GM21526 (cell line): ENCODE measurements around the gene KRTAP9-4.
"Not testable (repeated sequence)": the region's sequence is repeated elsewhere in the genome, so short reads cannot be mapped to it uniquely, and the experiment has no call there.

ENCODE experiments used
- ATAC-seq: cut with Tn5 transposase; IDR thresholded peaks from one replicate; pipeline ENCODE4 v1.9.1; 2021; ENCODE audit warnings: moderate library complexity; ENCODE audit not compliant: unreplicated experiment, low FRiP score

KRTAP9-4 gene

GRCh38 chr17:41249637-41250240 is at the start of gene KRTAP9-4:
KRTAP9-4 (plus strand) TSS chr17:41249687; CDS start chr17:41249721, 34 bp downstream.
- ATAC-seq: not testable (repeated sequence)

- ATAC-seq: no peak
Observed at GRCh38 chr17:41211845-41212466, 37.5 kb upstream of the KRTAP9-4 start.

- ATAC-seq: no peak
Observed at GRCh38 chr17:41212524-41213169, 36.8 kb upstream of the KRTAP9-4 start.

GRCh38 chr17:41215681-41216080 is 33.8 kb upstream of the KRTAP9-4 start:
- ATAC-seq: no peak

GRCh38 chr17:41223821-41224220 is 25.7 kb upstream of the KRTAP9-4 start:
- no peak for ATAC-seq

- no peak for ATAC-seq
Observed at GRCh38 chr17:41226051-41226450, 23.4 kb upstream of the KRTAP9-4 start.

- ATAC-seq: not testable (repeated sequence)
Observed at GRCh38 chr17:41226598-41227095, 22.8 kb upstream of the KRTAP9-4 start, which contains the start of gene KRTAP9-2. KRTAP9-2 (plus strand) TSS chr17:41226648; CDS start chr17:41226655, 7 bp downstream.

GRCh38 chr17:41230094-41230493 is 19.4 kb upstream of the KRTAP9-4 start:
- no peak for ATAC-seq

GRCh38 chr17:41231731-41232130 is 17.8 kb upstream of the KRTAP9-4 start:
- ATAC-seq: no peak

- not testable (repeated sequence) for ATAC-seq
Observed at GRCh38 chr17:41232399-41233105, 16.9 kb upstream of the KRTAP9-4 start, which contains the start of gene KRTAP9-3. KRTAP9-3 (plus strand) TSS chr17:41232449; CDS start chr17:41232502, 53 bp downstream.

GRCh38 chr17:41237116-41237515 is 12.4 kb upstream of the KRTAP9-4 start:
- not testable (repeated sequence) for ATAC-seq

- not testable (repeated sequence) for ATAC-seq
Observed at GRCh38 chr17:41237949-41238437, 11.5 kb upstream of the KRTAP9-4 start, which contains the start of gene KRTAP9-8. KRTAP9-8 (plus strand) TSS chr17:41237999; CDS start chr17:41238052, 53 bp downstream.

- not testable (repeated sequence) for ATAC-seq
Observed at GRCh38 chr17:41246995-41247787, 2.3 kb upstream of the KRTAP9-4 start.

- ATAC-seq: no peak
Observed at GRCh38 chr17:41251261-41251660, 1.8 kb downstream of the KRTAP9-4 start.

GRCh38 chr17:41254861-41255260 is 5.4 kb downstream of the KRTAP9-4 start:
- ATAC-seq: no peak

- not testable (repeated sequence) for ATAC-seq
Observed at GRCh38 chr17:41255381-41256290, 6.1 kb downstream of the KRTAP9-4 start, which contains the start of gene KRTAP9-9. KRTAP9-9 (plus strand) TSS chr17:41255384.

- no peak for ATAC-seq
Observed at GRCh38 chr17:41256291-41256685, 6.8 kb downstream of the KRTAP9-4 start.

GRCh38 chr17:41258406-41258805 is 8.9 kb downstream of the KRTAP9-4 start:
- no peak for ATAC-seq
